CD4-positive, alpha-beta T cell treated with Interleukin-21 for 1 hour (primary cell): ENCODE data around the gene TACO1.

Source experiments
- DNase-seq: peaks from one replicate; pipeline ENCODE4 v3.0.0-alpha.2; 2020

The TACO1 gene

GRCh38 chr17:63600569-63601438 lies at the start of gene TACO1:
Gene TACO1 (plus strand): TSS chr17:63600895. CDS start chr17:63601084, 189 bp downstream.
- peak; percentile 76 for DNase-seq

DNA sequence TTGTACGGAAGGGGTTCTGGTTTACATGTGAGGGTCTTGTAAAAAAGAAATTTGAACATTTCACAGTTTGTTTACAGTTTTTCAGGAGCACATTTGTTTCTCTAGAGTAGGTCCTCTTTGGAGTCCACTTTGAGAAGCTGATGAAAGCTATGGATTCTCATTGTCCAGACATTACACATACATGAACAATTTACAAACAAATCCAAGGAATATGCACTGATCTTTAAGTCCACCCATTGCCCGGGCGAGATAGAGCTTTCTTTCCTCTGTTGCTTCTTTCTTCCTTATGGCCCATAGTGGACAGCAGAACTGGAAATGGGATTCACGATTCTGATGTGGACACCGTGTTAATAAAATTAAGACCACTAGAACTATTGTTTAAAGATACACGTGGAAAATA lies 48.5 kb upstream of the TACO1 start:
- no peak for DNase-seq

DNA sequence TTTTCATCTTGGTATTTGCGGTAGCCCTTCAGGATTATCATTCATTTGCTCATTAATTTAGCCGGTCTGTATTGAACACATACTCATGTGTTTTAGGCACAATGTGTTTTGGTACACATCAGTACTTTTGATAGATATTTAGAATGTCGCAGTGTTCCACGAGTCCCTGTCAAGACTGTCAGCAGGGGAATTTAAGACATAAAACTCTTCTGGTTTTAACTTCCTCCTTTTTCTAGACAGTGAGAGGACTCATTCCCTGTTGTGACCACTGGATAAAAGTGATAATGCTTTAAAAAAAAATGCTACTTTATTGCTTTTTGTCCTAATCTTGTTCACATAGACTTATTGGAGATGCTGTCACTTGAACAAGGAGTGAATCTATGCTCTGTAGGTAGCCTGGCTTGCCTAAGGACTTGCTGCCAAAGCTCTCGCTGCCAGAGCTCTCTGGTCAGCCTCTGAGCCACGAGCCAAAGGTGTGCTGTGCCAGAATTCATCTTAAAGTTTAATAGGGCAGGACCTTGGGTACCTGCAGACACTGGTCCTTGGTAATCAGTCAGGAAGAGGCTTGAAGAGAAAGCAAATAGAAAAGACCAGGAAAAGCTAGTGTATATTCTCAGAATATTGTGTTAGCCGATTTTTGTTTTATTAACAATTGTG lies 45.1 kb upstream of the TACO1 start:
- DNase-seq, result no peak

DNA sequence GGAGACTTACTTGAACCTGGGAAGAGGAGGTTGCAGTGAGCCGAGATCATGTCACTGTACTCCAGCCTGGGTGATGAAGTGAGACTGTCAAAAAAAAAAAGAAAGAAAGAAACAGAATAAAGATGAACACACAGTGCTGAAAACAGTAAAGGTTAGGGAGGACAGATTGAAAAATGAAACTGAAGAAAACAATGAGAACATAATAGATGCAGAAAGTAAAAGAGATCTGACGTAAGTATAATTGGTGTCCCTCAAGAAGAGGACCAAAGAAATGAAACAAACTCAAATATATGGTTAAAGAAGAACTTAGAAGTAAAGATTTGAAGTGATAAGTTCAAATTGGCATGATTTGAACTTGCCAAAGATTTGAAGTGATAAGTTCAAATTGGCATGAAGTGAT lies 43.3 kb upstream of the TACO1 start:
- DNase-seq, result no peak

- no peak for DNase-seq
Observed at GRCh38 chr17:63558441-63558840, 42.3 kb upstream of the TACO1 start.

- no peak for DNase-seq
Observed at GRCh38 chr17:63561819-63562218, 38.9 kb upstream of the TACO1 start.

DNA sequence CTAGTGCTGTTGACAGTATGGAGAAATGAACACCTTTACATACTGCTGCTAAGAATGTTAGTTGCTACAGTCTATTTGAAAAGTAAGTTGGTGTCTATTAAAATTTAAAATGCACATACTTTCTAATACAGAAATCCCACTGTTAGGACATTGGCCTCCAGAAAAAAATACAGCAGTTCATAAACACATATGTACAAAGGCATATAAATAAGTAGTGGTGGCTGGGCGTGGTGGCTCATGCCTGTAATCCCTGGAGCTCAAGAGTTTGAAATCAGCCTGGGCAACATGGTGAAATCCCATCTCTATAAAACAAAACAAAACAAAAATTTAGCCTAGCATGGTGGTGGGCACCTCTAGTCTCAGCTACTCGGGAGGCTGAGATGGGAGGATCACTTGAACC lies 37.4 kb upstream of the TACO1 start:
- DNase-seq, result no peak

DNA sequence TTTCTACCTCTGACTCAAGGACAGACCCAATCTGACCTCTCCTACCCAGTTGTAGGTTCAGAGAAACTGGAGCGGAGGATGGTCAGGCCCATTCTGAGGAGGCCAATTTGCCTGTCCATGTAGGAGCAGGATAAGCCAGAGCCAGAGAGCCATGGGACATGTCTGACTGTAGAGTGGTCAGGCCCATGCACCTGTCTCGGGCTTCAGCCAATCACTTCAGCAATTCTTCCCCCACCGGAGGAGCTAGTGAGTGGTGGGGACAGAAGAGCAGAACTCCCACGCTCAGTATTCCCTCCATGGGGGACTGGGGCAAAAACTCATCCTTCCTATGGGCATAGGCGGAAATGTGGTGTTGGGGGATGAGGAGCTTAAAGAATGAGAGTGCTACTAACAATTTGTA lies 36.1 kb upstream of the TACO1 start:
- no peak for DNase-seq

DNA sequence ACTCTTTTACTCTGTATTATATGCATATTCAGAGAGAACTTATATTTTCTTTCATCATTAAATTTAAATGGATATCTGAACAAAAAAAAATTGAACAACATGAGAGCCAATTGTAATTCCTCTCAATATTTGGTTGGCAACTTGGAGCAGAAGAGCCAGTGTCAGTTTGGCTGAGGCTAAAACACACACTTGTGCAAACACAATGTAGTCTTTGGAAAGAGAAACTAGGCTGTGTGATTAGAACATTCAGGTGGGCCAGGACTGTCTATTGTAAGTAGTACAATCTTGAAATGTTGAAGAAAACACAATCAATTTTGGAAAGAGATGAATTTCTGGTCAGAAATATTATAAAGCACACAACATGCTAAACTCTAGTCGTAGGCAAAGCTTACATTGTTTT lies 33.5 kb upstream of the TACO1 start:
- DNase-seq, result no peak

DNA sequence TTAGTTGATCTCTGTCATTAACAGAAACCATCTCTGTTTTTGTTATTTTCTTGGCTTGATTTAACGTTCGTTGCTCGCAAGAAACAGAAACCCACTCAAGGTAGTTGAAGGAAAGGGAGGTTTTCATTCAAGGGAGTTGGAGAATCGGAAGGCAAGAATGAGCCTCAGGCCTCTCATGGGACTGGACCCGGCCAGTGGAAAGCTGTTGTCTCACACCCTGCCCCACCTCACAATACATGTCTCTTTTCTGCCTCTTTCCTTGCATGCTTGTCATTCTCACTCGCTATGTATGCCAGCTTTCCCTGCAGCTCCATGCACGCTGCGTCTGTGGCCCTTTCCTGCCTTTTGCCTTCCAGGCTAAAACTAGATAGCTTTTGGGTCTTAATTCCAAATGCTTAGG lies 32.1 kb upstream of the TACO1 start:
- DNase-seq, result no peak

GRCh38 chr17:63571632-63572310 lies 28.9 kb upstream of the TACO1 start:
- DNase-seq, result no peak

- DNase-seq, result no peak
Observed at GRCh38 chr17:63573634-63574033, 27.1 kb upstream of the TACO1 start.

DNA sequence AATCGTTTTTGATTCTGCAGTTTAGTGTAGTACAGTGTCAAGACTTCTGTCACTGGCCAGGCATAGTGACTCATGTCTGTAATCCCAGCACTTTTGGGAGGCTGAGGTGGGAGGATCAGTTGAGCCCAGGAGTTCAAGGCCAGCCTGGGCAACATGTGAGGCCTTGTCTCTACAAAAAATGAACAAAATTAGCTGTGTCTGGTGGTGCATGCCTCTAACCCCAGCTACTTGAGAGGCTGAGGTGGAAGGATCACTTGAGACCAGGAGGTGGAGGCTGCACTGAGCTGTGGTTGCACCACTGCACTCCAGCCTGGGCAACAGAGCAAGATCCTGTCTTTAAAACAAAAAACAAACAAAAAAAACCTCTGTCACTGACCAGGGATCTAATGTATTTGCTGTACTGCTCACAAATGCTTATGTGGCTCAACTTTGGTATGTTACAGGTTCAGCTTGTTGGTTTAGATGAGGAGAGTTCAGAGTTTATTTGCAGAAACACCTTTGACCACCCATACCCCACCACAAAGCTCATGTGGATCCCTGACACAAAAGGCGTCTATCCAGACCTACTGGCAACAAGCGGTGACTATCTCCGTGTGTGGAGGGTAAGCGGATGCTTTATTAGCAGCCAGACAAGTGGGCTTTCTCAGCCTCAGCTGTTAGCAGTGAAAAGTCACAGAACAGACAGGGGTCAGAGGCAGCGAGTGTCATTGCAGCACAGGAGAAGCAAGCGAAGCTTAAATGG lies 22.5 kb upstream of the TACO1 start:
- DNase-seq, result no peak

DNA sequence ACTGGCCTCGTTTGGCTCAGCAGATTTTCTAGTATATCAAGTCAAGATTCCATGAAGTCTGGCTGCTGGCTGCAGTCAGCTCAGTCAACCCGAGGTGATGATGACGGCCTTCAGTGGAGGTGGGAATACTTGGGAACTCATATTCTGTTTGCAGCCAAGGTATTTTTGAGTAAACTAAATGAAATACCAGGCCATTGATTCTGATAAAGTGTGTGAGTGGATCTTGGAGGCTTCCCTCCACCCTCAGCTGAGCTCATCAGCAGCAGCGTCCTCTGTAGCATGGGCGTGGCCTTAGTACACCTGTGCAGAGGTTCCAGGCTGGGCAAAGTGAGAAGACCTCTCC lies 22.0 kb upstream of the TACO1 start:
- DNase-seq, result no peak

DNA sequence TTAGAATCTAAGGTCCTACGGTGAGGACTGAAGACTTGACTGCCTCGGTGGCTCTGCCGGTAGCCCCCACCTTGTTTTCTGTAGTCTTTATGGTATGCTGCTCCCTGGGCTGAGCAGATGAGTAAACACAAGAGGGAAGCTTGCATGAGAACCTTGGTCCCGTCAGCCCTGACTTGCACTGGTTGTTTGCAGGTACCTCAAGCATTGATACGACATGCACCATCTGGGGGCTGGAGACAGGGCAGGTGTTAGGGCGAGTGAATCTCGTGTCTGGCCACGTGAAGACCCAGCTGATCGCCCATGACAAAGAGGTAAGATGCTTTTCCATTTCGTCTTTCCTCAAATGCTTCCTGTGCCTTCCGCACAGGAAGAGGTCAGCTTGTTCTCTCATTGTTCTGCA lies 21.1 kb upstream of the TACO1 start:
- DNase-seq, result no peak

GRCh38 chr17:63587770-63588169 lies 12.9 kb upstream of the TACO1 start:
- no peak for DNase-seq

DNA sequence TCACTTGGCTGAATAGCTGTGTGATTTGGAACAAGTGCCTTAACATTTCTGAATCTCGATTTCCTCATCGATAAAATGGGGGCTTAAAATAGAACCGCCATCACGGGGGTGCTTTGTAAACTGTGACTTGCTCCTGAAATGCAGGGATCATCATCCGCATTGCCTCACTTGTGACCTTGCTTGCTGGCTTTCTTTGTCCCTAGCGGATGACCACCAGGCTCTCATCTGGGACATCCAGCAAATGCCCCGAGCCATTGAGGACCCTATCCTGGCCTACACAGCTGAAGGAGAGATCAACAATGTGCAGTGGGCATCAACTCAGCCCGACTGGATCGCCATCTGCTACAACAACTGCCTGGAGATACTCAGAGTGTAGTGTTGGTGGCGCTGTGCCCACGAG lies 11.9 kb upstream of the TACO1 start:
- no peak for DNase-seq

- DNase-seq, result no peak
Observed at GRCh38 chr17:63589646-63590045, 11.0 kb upstream of the TACO1 start.

DNA sequence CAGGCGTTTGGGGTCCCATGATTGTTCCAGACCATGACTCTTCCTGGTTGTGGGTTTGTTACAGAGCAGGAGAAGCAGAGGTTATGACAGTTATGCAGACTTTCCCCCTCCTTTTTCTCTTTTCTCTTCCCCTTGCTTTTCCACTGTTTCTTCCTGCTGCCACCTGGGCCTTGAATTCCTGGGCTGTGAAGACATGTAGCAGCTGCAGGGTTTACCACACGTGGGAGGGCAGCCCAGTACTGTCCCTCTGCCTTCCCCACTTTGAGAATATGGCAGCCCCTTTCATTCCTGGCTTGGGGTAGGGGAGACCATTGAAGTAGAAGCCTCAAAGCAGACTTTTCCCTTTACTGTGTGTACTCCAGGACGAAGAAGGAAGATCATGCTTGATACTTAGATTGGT lies 7.9 kb upstream of the TACO1 start:
- no peak for DNase-seq

DNA sequence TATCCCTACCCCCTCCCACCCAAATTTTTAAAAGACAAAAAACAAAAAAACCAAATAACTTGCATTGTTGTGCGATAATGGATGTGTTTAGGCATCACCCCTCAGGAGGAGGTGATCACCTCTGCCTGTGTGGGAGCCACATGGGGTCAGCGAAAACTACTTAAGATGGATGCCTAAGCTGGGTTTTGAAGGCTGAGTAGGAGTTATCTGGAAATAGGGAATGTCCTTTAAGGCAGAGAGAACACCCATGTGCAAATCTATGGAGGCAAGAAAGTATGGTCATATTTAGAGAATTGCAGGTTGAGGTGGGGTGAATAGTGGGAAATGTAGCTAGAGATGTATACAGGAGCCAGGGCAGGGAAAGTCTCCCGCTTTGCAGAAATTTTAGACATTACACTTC lies 5.6 kb upstream of the TACO1 start:
- DNase-seq, result no peak

DNA sequence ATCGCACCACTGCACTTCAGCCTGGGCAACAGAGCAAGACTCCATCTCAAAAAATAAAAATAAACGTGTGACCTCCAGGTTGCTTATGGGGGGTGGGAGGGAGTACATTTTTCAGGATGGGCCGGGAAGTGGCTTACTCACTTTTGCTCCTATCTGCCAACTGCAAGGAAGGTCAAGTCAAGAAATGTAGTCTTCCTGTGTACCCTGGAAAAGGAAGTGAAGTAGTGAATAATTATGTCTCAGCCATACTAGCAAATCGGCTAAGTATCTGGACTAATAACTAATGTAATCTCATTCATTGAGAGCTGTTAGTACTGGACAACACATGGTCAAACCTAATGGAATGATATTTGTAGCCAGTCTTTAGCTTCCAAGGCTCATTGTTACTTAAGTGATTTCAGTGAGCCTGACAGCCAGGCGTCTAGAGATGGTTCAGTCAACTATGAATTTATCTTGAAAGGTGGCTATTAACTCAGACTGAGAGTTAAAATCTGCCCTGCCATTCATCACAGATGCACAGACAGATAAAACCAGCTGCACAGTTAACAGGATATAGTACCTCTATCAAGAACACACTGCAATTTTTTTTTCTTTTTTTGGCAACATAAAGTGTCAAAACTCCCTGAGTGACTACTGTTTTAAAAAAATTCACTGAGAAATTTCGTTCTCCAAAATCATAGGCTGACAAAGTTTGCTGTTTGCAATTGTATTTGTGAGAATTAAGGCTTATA lies 3.7 kb upstream of the TACO1 start:
- peak; percentile 38 for DNase-seq

DNA sequence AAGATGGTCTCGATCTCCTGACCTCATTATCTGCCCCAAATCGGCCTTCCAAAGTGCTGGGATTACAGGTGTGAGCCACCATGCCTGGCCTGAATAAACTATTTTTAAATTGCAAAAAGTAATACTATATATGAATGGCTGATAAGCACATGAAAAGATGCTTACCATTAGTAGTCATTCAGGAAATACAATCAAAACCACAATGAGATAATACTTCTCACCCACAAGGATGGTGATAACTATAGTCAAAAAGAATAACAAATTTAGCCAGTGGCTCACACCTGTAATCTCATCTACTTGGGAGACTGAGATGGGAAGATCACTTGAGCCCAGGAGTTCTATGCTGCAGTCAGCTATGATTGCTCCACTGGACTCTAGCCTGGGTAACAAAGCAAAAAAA lies 2.4 kb upstream of the TACO1 start:
- peak; percentile 53 for DNase-seq
